Measurements from ENCODE around the gene LRRC61. TPM values are rescaled to one million over a fixed set of nuclear protein-coding genes. Genes with fewer than 3 reads are reported as not detected.
"Not testable (repeated sequence)": the region's sequence is repeated elsewhere in the genome, so short reads cannot be mapped to it uniquely, and the experiment has no call there.

Gene LRRC61
- total RNA-seq, 1 experiment from 2014 or later = not detected

- not testable (repeated sequence) for H3K27me3 ChIP-seq, H3K4me3 ChIP-seq, H3K9me3 ChIP-seq, H3K36me3 ChIP-seq, DNase-seq
Observed at GRCh38 chr7:150304499-150305258, 18.5 kb upstream of the LRRC61 start.

- not testable (repeated sequence) for H3K27me3 ChIP-seq, H3K4me3 ChIP-seq, DNase-seq, H3K36me3 ChIP-seq, H3K9me3 ChIP-seq
Observed at GRCh38 chr7:150305259-150305902, 17.8 kb upstream of the LRRC61 start.

GRCh38 chr7:150305903-150306284 is 17.3 kb upstream of the LRRC61 start:
- not testable (repeated sequence) for H3K36me3 ChIP-seq, H3K27me3 ChIP-seq, DNase-seq, H3K4me3 ChIP-seq, H3K9me3 ChIP-seq

GRCh38 chr7:150306377-150306776 is 16.8 kb upstream of the LRRC61 start:
- not testable (repeated sequence) for H3K4me3 ChIP-seq, H3K36me3 ChIP-seq, DNase-seq, H3K9me3 ChIP-seq, H3K27me3 ChIP-seq

- no peaks in the 10 kb centered on the region for H3K27me3 ChIP-seq
- no peaks in the 10 kb centered on the region for H3K36me3 ChIP-seq
- DNase-seq = no peak
- H3K9me3 ChIP-seq = no peaks in the 10 kb centered on the region
- no peak overlapping the region for H3K4me3 ChIP-seq
Observed at GRCh38 chr7:150307129-150307528, 16.0 kb upstream of the LRRC61 start.

- H3K4me3 ChIP-seq = no peak overlapping the region
- DNase-seq = no peak
- no peaks in the 10 kb centered on the region for H3K27me3 ChIP-seq
- H3K9me3 ChIP-seq = no peaks in the 10 kb centered on the region
- H3K36me3 ChIP-seq = no peaks in the 10 kb centered on the region
Observed at GRCh38 chr7:150307904-150308303, 15.3 kb upstream of the LRRC61 start.

- DNase-seq = no peak
- no peaks in the 10 kb centered on the region for H3K9me3 ChIP-seq
- H3K27me3 ChIP-seq = no peaks in the 10 kb centered on the region
- no peak overlapping the region for H3K4me3 ChIP-seq
- H3K36me3 ChIP-seq = no peaks in the 10 kb centered on the region
Observed at GRCh38 chr7:150308575-150308974, 14.6 kb upstream of the LRRC61 start.

- no peak overlapping the region for H3K4me3 ChIP-seq
- no peaks in the 10 kb centered on the region for H3K27me3 ChIP-seq
- no peaks in the 10 kb centered on the region for H3K9me3 ChIP-seq
- no peaks in the 10 kb centered on the region for H3K36me3 ChIP-seq
- DNase-seq = no peak
Observed at GRCh38 chr7:150311146-150311545, 12.0 kb upstream of the LRRC61 start.

- DNase-seq = no peak
- Histone ChIP-seq H3K27me3 (no peaks in the 10 kb centered on the region), H3K4me3 (no peak overlapping the region)
Observed at GRCh38 chr7:150311711-150312110, 11.4 kb upstream of the LRRC61 start.

GRCh38 chr7:150312649-150313366 is 10.3 kb upstream of the LRRC61 start:
- not testable (repeated sequence) for H3K27me3 ChIP-seq, H3K4me3 ChIP-seq, H3K36me3 ChIP-seq, H3K9me3 ChIP-seq
- peak; percentile 8 for DNase-seq

More at GRCh38 chr7:150311711-150312110, 11.4 kb upstream of the LRRC61 start:
- Histone ChIP-seq H3K9me3 (no peaks in the 10 kb centered on the region), H3K36me3 (no peaks in the 10 kb centered on the region)

- H3K9me3 ChIP-seq = no peaks in the 10 kb centered on the region
- no peaks in the 10 kb centered on the region for H3K27me3 ChIP-seq
- no peak overlapping the region for H3K4me3 ChIP-seq
- no peak for DNase-seq
- no peaks in the 10 kb centered on the region for H3K36me3 ChIP-seq
Observed at GRCh38 chr7:150313367-150313809, 9.8 kb upstream of the LRRC61 start.

GRCh38 chr7:150313870-150314269 is 9.3 kb upstream of the LRRC61 start:
- Histone ChIP-seq H3K36me3 (no peaks in the 10 kb centered on the region), H3K4me3 (no peak overlapping the region), H3K27me3 (no peaks in the 10 kb centered on the region), H3K9me3 (no peaks in the 10 kb centered on the region)
- DNase-seq = no peak

- no peak for DNase-seq
- no peak overlapping the region for H3K4me3 ChIP-seq
- H3K36me3 ChIP-seq = no peaks in the 10 kb centered on the region
- H3K9me3 ChIP-seq = no peaks in the 10 kb centered on the region
- H3K27me3 ChIP-seq = no peaks in the 10 kb centered on the region
Observed at GRCh38 chr7:150314639-150315239, 8.4 kb upstream of the LRRC61 start.

GRCh38 chr7:150316987-150317386 is 6.2 kb upstream of the LRRC61 start:
- H3K4me3 ChIP-seq, H3K36me3 ChIP-seq, DNase-seq, H3K9me3 ChIP-seq, H3K27me3 ChIP-seq: not testable (repeated sequence)

- no peaks in the 10 kb centered on the region for H3K27me3 ChIP-seq
- H3K4me3 ChIP-seq = no peak overlapping the region
- no peaks in the 10 kb centered on the region for H3K36me3 ChIP-seq
- no peaks in the 10 kb centered on the region for H3K9me3 ChIP-seq
- peak; percentile 48 for DNase-seq
Observed at GRCh38 chr7:150317748-150318444, 5.3 kb upstream of the LRRC61 start.

- H3K27me3 ChIP-seq = no peaks in the 10 kb centered on the region
- no peaks in the 10 kb centered on the region for H3K9me3 ChIP-seq
- H3K4me3 ChIP-seq = no peak overlapping the region
- no peaks in the 10 kb centered on the region for H3K36me3 ChIP-seq
- DNase-seq = no peak
Observed at GRCh38 chr7:150321788-150322113, 1.4 kb upstream of the LRRC61 start.

Data from MG63 (cell line).